ENCODE results near the gene PRDM8.

- no peak for TF ChIP-seq POLR2A (IDR thresholded peaks at IDR 0.05; ENCODE audit: low read depth)
- no peak for TF ChIP-seq CTCF (IDR thresholded peaks at IDR 0.05)
- no peak for TF ChIP-seq EP300 (IDR thresholded peaks at IDR 0.05)
- TF ChIP-seq POLR2AphosphoS5 (IDR thresholded peaks at IDR 0.05) = no peak
Measured at GRCh38 chr4:80195441-80196140, 1.7 kb upstream of the PRDM8 start.

Data from esophagus muscularis mucosa (tissue), 4 donors.